Stimulated activated CD4-positive, alpha-beta T cell treated with anti-CD3 and anti-CD28 coated beads, Interleukin-4, amount 100 ng/mL, for 48 hours (primary cell): ENCODE data around the gene TMEM132D.

ENCODE experiments used
- DNase-seq, 2 donors: peaks; one replicate each; pipeline ENCODE4 v3.0.0-alpha.2; 2020; ENCODE audit warnings: low read depth in 2 of 2

The TMEM132D gene

DNA sequence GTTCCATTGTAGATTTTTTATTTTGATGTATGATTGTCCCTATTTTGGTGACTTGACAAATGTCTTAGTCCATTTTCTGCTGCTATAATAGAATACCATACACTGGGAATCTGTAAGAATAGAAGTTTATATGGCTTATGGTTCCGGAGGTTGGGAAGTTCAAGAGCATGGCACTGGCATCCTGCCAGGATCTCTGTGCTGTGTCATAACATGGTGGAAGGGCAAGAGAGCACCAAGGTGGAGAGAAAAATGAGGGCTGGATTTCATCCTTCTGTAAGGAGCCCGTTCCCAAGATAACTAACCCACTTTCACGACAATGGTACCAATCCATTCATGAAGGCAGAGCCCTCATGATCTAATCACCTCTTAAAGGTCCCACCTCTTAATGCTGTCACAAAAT lies 176.7 kb downstream of the TMEM132D start:
- DNase-seq, result no peak

DNA sequence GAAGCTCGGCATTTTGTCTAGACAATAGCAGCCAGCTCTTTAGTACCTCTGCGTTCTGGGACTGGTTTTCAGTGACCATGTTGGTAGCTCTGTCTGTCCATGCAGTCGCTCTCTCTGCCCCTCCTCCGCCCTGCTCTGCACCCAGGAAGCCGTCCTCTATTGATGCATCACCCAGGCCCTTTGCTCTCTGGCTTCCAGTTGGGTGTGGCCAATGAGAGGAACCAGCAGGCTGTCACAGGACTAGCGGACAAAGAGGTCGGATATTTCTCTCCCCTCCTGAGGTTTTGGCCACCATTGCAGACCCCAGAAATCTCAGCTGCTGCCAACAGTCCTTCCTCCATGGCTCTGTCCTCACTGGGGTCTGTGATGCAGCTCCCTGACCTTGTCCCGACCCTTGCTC lies 180.6 kb downstream of the TMEM132D start:
- no peak for DNase-seq

DNA sequence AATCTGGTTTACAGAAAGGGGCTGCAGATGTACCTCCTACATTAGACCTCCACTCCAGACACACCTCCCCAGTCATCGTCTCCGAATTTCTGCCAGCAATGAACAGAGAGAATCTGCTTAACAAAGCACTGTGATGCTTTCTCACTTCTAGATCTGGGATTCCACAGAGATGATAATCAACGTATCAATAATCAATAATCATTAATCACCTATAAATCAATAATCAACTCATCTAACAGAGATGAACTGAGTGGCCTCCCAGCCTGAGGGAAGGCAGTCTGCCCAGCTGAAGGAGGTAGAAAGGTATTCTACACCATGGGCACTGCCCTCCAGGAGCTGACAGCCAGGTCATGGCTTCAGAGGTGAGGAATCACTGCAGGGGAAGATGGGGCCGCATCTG lies 183.2 kb downstream of the TMEM132D start:
- DNase-seq, result no peak

DNA sequence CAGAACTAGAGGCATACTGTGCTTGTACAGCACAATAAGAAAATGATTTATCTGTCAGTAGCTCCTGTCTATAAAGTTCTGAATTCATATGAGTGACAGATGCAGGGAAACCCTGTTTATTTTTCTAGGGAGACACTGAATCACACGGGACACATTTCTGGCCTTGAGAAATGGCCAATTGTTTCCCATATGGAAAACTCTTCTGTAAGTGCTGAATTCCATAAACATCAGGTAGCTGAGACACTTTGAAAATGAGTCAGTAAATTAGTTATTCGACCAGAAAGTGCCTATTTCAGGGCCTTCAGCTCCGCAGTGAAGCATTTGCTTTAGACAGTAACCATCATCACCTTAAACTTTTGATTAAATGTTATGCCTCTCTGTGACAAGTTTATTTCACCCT lies 184.4 kb downstream of the TMEM132D start:
- no peak for DNase-seq

DNA sequence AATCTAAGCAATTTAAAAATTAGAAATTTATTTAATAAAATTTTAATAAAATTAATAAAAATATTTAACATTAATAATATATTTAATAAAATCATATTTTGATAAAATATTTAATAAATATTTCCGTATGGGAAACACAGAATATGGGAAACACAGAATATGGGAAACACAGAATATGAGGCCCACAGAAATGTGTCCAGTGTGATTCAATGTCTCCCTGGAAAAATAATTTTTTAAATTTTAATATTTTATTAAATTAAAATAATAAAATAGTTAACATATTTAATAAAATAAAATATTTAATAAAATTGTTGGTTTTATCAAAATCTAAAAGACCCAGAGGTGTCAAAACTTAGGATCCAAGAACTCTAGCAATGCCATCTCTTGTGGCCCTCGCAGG lies 186.4 kb downstream of the TMEM132D start:
- no peak for DNase-seq

DNA sequence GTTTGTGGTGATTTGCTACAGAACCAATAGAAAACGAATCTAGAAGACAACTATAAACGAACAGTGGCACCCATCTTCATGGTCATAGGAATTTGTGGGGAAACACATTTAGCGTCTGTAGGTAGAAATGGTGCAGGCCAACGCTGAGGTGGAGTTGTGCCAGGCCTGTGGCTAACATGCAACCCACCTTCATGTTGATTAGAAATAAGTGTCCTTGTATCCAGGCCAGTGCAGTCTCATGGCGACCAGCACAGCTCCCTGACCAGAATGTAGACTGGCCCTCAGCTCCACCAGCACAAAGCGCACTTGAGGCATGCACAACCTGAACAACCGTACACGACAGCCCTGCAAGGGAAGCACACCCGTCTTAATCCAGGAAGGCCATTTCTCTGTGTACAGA lies 187.0 kb downstream of the TMEM132D start:
- DNase-seq, result no peak

DNA sequence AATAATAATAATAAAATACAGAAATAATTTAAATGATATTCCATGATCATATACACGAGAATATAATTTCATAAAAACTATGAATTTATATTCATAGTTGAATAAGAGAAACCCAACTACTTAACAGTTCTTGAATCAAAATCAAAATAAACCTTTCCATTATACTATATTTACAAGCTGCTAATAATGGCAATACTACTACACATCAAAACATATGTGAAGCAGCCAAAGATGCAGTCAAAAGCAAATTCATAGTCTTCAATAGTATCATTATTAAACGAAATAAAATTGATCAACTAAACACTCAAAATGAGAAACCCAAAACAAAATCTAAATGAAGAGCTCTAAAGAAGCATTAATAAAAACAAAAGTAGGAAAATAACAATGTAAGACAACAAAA lies 197.1 kb downstream of the TMEM132D start:
- DNase-seq, result no peak

DNA sequence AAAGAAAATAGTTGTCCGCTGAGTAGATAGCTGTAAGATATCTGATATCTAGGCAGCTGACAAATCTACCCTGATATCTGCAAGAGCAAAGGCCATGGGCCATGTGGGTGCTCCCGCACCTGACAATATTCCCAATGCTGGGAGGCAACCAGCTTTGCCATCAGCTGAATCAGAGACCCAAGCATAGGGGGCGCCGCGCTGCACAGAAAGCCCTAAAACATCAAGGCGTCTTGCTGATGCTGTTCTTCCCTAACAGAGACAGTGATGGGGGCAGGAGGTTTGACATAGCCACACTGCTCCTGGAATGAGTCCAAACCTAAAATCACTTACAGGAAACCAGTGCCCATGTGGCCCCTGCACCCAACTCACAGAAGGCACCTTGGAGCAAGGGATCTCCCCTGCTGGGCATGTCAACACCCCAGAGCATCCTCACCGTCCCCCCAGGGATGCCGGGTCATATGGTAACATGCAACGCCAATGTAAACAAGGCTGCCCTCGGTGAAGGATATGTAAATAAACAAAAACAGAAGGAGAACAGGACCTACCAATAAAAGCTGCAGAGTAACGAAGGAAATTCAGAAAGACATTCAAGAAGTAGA lies 199.5 kb downstream of the TMEM132D start:
- DNase-seq, result no peak

DNA sequence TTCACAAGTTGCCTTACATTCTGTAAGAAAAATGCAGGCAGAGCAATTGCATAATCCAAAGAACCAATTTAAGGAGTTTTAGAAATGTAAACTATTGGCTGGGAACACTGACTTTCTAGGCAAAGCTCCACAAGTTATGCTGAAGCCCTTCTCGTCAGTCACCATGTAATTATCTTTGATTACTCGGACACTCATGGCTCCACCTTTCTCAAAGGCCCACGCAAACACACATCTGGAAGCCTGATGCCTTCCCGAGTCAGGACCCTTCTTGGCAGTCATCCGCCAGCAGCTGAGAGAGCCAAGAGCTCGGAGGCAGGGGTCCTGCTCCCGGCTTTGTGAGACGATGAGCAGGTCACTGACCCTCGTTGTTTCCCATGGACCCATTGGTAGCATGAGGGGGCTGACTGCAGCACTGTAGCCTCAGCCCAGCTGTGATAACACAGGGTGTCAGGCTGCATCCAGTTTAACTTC lies 202.2 kb downstream of the TMEM132D start:
- DNase-seq, result no peak

DNA sequence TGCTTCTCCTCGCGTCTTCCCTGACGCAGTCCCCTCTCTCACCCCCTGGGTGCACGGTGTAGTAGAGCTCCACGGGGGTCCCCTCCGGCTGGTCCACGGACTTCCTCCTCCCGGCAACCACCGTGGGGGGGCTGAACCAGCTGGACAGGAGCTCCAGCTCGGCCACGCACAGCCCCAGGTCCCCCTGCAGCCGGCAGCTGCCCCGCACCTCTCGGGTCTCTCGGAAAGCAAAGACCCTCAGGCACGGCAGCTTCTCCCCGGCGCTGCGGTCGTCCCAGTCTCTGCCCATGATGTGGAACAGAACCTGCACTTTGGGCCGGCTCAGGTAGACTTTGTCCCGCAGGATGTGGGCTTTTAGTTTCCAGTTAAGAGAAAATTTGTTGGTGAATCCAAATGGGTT lies 203.8 kb downstream of the TMEM132D start:
- DNase-seq, result no peak

DNA sequence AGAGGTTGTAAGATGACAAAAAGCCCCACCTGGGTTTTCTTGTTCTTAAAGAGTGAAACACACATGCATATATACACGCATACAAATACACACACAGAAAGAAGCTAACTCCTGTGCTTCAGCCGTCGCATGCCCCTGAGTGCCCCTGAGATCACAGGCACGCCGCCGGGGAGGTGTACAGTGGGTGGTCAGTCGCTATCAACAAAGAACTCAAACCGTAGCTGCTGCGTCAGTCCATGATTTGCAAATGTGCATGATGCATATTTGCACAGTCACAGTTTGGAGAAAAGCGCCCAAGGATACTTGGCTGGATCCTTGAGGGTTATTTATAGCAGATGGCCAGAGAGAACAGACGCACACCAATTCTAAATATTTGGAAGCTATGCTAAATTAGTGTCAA lies 206.9 kb downstream of the TMEM132D start:
- no peak for DNase-seq

DNA sequence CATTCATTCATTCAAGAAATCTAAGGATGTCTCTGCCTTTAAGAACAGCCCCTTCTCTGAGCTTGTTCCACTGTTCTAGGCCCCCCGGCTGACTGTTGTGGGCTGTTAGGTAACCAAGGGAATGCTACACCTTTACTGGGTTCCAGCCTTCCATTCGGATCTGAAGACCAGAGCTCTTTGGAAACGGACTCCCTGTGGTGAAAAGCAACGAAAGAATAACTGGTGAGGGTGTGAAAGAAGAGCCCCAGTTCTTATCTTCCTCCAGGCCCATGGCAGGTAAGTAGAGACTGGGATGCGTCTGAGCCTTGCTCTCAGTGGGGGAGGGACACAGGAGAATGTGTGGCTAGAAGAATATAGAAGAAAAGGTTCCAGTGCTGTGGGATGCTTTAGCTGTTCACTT lies 207.4 kb downstream of the TMEM132D start:
- no peak for DNase-seq

DNA sequence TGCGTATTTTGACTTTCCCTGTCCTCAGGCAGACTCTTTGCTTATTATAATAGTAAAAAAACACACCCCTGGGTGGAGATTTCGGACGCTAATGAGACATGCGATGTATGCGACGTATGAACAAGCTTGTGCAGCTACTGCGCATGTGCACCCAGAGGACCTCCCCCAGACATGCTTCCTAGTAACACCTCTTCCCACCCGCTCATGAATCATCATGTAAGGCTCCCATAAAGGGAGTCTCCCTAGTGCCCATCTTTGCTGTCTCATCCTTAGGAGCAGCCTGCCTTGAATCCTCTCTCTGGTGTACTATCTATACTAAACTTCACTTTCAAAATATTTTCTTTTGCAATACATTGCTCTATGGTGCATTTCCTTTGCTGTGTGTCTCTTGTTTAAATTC lies 210.1 kb downstream of the TMEM132D start:
- no peak for DNase-seq

DNA sequence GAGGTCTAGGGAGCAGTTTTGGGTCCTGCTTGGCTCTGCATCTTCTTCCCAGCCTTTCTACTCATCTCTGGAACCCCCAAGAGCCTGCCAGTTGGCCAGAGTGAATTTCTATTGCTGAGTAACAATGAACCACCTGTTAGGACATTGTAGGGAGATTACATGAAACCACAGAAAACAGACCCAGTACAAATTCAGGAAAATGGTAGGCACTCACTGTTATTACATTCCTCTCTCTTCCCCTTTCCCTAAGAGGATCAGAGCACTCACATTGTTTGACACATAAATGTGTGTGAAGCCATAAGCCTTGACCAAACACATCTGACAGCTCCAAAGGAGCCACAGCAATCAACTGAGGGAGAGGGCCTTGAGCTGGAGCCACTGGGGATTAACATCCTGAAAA lies 216.1 kb downstream of the TMEM132D start:
- no peak for DNase-seq

DNA sequence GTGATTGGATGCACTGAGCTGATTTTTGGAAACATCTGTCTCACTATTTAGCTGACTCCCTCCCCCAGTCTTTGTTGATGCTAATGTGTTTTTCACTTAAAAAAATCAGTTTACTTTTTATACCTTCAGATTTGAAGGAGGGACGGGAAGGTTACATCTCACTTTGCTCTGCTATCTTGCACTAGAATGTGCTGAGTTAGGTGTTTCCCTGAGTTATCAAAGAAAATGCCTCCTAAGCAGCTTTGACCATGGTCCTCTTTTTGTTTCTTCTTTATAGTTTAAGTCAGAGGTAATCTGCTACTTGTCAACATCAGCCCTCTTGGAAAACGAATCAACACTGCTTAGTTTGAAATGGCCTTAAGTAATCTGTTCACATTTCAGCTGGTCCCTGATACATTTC lies 222.0 kb downstream of the TMEM132D start:
- DNase-seq, result no peak

DNA sequence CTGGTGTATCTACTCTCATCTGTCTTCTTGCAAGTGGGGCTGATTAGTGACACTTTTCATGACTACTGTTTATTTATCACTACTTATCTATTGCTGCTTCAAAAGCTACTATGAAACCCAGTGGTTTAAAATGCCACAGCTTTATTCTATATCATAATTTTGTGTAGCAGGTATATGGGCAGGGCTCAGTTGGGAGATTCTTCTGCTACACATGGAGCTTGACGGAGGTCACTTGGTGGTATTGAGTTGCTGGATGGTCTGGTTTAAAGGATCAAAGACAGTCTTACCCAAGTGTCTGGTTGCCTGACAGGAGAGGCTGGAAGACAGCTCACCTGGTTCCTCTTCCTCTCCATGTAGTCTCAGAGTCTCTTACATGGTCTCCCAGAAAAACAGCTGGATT lies 222.7 kb downstream of the TMEM132D start:
- no peak for DNase-seq

DNA sequence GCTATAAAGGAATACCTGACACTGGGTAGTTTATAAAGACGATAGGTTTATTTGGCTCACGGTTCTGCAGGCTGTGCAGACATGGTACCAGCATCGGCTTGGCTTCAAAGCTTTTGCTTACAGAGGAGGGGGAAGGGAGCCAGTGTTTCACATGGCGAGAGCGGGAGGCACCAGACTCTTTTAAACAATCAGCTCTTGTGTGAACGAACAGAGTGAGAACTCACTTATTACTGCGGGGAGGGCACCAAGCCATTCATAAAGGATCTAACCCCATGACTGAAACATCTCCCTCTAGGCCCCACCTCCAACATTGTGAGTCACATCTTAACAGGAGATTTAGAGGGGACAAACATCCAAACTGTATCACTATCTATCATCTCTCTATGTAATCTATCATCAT lies 227.4 kb downstream of the TMEM132D start:
- no peak for DNase-seq

DNA sequence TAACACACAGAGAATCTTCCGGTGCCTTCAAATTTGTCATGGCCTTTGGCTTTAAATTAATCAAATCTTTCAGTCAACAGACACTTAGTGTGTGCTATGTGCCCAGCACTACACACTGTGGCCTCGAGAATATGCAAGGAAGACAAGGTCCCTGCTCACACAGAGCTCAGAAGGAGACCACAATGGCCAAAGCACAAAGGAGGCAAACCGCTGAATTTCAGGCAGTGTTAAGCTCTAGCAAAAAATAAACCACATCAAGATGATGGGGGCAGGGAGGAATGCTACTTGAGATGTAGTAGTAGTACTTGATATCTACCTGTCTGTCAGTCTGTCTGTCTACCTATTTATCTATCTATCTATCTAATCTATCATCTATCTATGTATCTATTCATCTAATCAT lies 227.9 kb downstream of the TMEM132D start:
- no peak for DNase-seq

DNA sequence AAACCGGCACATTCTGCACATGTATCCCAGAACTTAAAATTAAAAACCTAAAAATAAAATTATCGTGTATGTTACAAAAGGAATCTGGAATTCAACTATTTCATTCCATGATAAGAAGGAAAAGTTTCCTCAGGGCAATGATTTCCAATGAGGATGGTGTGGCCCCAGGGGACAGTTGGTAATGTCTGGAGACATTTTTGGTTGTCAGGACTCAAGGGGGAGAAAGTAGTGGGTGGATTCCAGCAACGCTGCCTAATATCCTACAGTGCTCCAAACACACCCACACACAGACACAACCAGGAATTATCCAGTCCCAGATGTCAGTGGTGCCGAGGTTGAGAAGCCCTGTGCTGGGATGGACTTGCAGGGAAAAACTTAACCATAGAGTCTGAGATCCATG lies 228.3 kb downstream of the TMEM132D start:
- no peak for DNase-seq

DNA sequence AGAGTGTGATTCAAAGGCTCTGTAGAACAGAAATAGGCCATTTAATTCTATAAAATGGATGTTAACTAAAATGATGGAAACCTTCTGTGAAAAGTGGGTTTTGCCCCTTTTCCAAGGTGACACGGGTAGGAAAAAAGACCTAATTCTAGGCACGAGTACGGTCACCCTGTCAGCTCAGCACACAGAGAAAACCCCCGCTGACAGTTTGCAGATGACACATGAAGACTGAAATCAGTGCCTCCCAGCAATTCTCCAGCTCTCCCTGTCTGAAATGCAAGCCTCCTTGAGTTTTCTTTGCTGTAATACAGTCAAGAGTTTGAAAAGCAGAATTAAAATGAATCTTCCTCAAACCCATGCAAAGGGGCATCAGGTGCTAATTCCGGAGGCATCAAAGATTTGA lies 230.0 kb downstream of the TMEM132D start:
- DNase-seq, result no peak

DNA sequence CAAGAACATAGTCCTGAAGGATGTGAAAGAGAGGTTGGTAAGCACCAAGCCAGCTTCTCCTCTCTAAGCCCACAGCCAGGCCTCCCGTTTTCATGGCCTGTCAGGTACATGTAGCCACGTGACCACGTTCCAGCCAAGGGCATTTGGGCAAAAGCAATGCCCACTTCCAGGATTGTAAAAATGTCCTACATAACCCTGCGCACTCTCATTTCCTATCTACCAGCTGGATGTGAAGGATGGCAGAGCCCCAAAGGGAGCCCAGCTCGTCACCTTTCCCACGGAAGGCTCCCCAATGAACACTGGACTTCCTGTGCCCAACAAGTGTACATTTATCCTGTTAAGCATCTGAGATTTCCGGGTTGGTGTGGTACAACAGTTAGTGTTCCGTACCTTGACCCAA lies 231.7 kb downstream of the TMEM132D start:
- no peak for DNase-seq

DNA sequence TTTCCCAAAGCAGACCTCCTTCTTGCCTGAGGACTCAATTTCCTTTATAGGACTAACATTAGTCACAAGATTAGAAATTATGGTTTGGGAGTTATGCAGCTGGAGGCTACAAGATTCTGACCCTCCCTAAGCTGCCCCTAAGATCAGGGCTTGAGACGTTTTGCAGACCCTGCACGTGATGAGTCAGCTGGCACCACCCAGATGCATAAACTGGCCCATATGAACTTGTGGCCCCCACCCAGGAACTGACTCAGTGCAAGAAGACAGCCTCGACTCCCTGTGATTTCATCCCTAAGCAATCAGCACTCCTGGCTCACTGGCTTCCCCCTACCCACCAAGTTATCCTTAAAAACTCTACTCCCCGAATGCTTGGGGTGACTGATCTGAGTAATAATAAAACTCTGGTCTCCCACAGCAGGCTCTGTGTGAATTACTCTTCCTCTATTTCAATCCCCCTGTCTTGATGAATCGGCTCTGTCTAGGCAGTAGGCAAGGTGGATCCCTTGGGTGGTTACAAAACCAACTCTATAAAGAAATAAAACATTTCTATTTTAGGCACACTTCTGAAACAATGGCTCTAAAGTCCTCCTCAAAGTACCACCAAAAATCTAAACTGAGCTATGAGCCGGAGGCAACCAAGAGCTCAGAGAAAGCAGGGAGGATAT lies 233.4 kb downstream of the TMEM132D start:
- no peak for DNase-seq

DNA sequence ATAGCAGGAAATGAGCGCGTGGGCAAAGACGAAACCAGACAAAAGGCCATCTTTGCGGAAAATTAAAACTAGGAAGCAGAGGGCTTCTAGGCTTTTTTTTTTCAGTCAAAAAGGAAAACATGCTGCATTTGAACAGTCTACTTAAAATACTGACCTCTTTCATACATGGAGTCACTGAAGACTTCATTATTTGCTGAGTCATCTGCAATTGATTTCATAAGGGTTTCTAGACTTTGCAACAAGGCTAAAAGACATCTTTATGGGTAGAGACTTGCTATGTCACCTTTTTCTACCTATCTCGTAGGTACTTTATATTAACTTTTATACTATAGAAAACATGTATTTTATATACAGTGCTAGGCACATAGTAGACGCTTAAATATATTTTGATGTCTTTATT lies 238.4 kb downstream of the TMEM132D start:
- no peak for DNase-seq

DNA sequence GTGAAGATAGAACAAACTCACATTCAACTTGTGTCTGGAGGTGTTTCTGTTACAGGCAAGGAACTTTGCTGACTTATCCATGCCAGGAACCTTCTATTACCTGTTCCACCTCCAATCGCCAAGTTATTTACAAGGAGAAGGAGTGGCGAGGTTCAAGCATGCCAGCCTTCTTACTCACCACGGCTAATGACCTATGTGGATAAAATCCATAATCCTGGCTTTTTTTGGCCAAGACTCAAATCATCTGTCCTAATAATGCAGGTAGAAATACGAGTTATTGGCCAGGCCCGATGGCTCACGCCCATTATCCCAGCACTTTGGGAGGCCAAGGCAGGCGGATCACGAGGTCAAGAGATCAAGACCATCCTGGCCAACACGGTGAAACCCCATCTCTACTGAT lies 241.6 kb downstream of the TMEM132D start:
- no peak for DNase-seq
